GM19099 (cell line): ENCODE measurements around the gene KIF5C.

Source experiments
- POLR2A ChIP-seq: IDR thresholded peaks from 3 replicates; pipeline ENCODE4 v1.6.1; 2011; ENCODE audit warnings: low read depth; ENCODE audit not compliant: insufficient read length; ENCODE audit errors: extremely low read depth

The KIF5C gene

GRCh38 chr2:148960483-148960882 lies 85.5 kb downstream of the KIF5C start:
- no peak for TF ChIP-seq POLR2A

GRCh38 chr2:148963461-148963860 lies 88.4 kb downstream of the KIF5C start:
- no peak for TF ChIP-seq POLR2A

- TF ChIP-seq POLR2A: no peak
These were observed 90.8 kb downstream of the KIF5C start for GRCh38 chr2:148965623-148966437.

- TF ChIP-seq POLR2A: no peak
These were observed 91.4 kb downstream of the KIF5C start for GRCh38 chr2:148966438-148966758.

- TF ChIP-seq POLR2A: no peak
These were observed 92.0 kb downstream of the KIF5C start for GRCh38 chr2:148967056-148967455.

GRCh38 chr2:148967578-148967977 lies 92.6 kb downstream of the KIF5C start:
- TF ChIP-seq POLR2A: no peak

- TF ChIP-seq POLR2A: no peak
These were observed 93.3 kb downstream of the KIF5C start for GRCh38 chr2:148968301-148968700.

GRCh38 chr2:148968776-148969319 lies 93.8 kb downstream of the KIF5C start:
- TF ChIP-seq POLR2A: no peak

GRCh38 chr2:148969659-148970061 lies 94.6 kb downstream of the KIF5C start:
- no peak for TF ChIP-seq POLR2A

- no peak for TF ChIP-seq POLR2A
These were observed 95.4 kb downstream of the KIF5C start for GRCh38 chr2:148970385-148970784.

- TF ChIP-seq POLR2A: no peak
These were observed 96.5 kb downstream of the KIF5C start for GRCh38 chr2:148971547-148971946.

GRCh38 chr2:148974095-148974494 lies 99.1 kb downstream of the KIF5C start:
- no peak for TF ChIP-seq POLR2A

- no peak for TF ChIP-seq POLR2A
These were observed 103.1 kb downstream of the KIF5C start for GRCh38 chr2:148978026-148978685.

- no peak for TF ChIP-seq POLR2A
These were observed 103.7 kb downstream of the KIF5C start for GRCh38 chr2:148978706-148979105.

GRCh38 chr2:148979164-148979918 lies 104.3 kb downstream of the KIF5C start:
- no peak for TF ChIP-seq POLR2A
